HG03442 (cell line): ENCODE results near the gene CRIM1.

Experiments used
- ATAC-seq: cut with Tn5 transposase; IDR thresholded peaks from one replicate; pipeline ENCODE4 v1.9.1; 2021; ENCODE audit warnings: mild to moderate bottlenecking, moderate library complexity; ENCODE audit not compliant: unreplicated experiment

The CRIM1 gene

GRCh38 chr2:36568516-36569246 lies 213.1 kb downstream of the CRIM1 start:
- ATAC-seq = no peak

DNA sequence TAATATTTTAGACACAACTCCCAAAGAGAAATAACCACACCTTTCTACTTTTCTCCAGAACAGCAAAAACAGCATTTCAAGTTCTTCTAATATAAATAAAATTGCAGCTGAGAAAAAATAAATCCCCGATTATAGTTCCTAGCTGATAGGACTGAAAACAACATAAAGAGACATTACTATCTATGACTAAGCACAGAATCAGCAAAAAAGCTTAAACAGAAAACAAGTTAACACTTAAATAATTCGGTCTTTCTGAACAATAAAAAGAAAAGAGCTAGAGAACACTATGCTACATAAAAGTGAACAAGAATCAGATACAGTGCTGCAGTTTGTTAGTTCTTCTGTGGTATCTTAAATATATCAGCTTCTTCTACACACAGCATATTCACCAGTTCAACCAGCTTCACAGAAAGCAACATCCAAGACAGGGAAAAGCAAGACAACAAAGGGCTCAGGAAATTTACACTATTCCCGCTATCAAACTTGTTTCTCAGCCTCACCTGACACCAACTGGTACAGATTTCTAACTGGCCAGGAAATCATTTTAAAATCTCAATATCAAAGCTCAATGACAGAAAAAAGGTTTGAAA lies 213.8 kb downstream of the CRIM1 start:
- ATAC-seq = no peak

DNA sequence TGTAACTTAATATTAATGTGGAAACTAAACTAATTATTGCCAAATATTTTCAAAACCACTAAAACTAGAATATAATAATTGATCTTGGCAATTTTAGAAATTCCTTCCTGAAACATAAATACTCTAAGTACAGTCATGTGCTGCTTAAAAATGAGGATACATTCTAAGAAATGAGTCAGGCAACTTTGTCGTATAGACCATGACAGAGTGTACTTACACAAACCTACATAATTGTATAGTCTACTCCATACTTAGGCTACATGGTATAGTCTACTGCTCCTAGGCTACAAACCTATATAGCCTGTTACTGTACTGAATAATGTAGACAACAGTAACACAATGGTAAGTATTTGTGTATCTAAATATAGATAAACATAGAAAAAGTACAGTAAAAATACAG lies 214.8 kb downstream of the CRIM1 start:
- no peak for ATAC-seq

DNA sequence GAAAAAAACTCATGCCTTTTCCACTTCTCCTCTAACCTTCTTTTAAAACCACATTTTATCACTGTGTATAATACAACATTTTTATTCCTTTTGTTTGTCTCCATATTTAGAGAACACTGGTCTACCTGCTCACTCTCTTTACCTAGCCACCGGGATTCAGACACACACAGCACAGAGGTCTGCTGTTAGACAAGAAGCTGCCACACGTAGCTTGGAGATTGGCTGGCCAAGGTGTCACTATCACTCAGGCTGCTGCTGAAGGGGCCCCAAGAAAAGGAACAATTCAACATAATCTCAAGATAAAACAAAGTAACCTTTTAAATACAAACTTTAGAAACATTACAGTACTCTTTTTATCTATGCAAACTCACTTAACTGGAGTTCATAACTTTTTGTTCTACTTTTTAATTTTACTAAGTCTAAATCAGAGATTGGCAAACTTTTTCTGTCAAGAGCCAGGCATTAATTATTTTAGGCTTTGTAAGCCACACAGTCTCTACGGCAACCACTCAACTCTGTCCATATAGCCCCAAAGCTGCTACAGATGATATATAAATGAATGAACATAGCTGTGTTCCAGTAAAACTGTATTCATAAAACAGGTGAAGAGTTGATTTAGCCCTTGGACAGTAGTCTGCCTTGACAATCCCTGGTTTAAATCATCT lies 216.6 kb downstream of the CRIM1 start:
- no peak for ATAC-seq

DNA sequence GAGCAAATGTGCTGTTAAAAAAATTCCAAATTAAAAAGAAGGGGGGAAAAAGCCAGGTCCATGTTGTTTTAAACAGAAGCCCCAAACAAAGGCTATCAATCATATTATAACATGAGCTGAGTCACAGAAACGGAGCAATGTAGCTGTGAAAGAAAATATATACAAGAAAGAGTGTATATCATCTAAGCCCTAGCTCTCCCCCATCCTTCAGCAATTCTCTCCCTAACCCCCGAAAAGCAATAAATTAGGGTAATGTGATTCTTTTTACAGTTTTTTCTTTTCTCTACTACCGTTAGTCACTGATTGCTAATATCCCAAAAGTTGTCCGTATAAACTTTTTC lies 217.1 kb downstream of the CRIM1 start:
- no peak for ATAC-seq

GRCh38 chr2:36573165-36573564 lies 217.6 kb downstream of the CRIM1 start:
- ATAC-seq = no peak

- ATAC-seq = no peak
Observed at GRCh38 chr2:36574560-36574959, 219.0 kb downstream of the CRIM1 start.

GRCh38 chr2:36577884-36578283 lies 222.3 kb downstream of the CRIM1 start:
- no peak for ATAC-seq

DNA sequence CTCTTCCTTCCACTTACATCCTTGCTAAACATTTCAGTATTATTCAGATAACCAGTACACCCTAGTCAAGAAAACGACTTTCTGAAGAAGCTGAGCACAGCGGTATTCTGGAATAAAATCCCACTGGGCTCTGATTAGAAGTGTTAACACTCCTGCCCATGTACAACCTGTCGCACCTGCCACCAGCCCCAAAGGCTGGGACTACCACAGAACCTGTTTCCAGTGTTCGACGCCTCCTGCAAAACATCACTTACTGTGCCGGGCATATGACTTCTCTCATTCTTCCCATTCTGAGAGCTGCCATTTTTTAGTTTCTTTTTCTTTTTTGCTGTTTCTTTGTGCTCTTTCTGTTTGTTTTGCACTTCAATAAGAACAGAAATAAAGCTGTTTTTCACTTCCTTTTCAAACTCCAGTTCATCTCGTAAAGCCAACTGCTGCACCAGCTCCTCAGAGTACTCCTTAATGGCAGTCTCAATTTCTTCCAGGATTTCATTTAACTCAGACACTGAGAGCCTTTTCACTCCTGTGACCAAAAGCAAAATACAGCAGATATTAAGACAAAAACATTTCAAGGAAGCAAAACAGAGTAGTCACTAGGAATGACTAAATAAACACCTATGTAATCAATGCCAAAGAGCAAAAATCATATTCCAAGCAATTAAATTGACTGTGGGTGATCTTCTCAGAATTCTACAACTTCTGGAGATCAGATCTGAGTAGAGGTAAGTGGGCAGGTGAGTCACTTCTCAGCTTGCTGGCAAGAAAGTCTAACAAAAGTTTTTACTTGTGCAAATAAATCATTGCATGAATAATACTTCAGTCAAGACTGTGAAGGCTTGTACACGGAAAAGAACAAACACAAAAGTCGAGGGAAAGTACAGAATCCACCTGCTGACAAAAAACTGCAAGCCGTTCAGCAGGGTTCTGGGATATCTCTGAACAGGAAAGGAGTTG lies 223.0 kb downstream of the CRIM1 start:
- no peak for ATAC-seq

DNA sequence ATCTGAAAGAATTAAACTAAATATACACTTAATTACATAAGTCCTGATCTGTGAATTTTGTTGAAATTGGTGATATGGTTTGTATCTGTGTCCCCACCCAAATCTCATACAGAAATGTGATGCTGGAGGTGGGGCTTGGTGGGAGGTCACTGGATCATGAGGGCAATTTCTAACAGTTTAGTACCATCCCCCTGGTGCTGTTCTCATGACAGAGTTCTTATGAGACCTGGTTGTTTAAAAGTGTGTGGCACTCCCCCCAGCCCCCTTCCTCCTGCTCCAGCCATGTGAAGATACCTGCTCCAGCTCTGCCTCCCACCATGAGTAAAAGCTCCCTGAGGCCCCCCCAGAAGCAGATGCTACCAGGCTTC lies 223.7 kb downstream of the CRIM1 start:
- ATAC-seq = no peak

DNA sequence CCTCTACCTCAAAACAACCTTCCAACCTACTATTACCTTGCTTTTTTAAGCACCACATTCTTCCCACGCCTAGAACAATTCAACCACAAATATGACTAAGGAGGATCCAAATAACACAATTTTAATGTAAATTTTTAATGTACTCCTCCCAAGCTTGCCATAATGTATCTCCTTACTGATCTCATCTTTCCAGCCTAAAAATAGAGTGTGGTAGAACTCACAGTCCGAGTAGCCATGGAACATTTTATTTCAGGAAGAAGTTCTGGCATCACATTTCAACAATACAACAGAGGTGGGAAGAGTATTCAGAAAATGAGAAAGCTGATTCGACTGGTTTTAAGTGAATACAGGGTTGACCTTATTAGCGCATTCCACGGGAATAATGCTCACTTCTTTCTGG lies 227.0 kb downstream of the CRIM1 start:
- no peak for ATAC-seq

DNA sequence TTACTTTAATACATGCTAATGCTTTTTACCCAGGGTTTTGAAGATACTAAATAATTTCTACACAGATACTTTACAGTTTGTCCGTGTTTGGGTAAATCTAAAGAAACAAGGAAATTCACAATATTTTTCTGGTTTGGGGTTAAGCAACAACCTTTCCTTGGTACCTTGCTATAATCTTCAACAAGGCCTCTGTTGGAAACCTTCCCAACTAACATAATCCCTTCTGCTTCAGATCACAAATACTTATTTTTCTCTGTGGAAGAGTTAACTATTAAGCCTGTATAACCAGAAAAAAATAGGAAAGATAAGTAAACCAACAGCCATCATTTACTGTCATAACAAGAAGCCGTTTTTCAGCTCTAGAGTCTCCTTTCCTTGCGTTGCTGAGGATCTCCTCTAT lies 227.4 kb downstream of the CRIM1 start:
- ATAC-seq = no peak

GRCh38 chr2:36584148-36584794 lies 228.7 kb downstream of the CRIM1 start:
- ATAC-seq = no peak

- ATAC-seq = no peak
Observed at GRCh38 chr2:36586672-36587071, 231.1 kb downstream of the CRIM1 start.

DNA sequence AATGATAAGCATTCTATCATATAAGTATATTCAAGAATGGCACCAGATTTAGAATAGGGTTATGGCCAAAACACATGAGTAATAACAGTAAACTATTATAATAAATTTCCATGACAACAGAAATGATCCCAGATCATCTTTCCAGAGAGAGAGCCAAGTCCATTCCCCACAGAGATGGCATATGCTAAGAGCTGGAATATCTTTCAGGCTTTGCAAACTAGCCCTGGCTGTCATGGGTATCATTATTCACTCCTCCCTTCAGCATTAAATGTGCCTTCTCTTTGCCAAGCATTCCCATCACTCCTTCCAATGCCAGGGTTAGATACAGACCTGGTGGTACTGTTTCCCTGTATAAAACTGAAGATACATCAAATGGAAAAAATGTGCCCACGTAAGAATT lies 231.5 kb downstream of the CRIM1 start:
- ATAC-seq = no peak

- no peak for ATAC-seq
Observed at GRCh38 chr2:36587556-36587955, 232.0 kb downstream of the CRIM1 start.

DNA sequence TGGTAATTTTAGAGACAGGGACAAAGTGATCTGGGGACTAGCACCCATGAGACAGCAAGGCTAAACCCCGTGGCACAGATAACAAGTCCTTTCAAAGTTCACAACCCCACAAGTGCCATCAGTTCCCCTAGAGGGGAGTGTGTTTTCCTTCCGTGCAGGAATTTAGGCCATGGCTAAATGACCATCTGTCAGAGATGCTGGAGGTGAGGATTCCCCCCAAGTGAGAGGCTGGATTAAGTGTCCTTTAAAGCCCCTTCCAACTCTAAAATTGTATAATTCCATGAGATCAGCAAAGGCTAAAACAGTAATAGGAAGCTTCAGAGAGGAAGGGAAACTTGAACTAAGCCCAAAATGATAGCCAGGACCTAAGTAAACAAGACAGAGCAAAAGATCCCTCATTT lies 233.7 kb downstream of the CRIM1 start:
- ATAC-seq = no peak

DNA sequence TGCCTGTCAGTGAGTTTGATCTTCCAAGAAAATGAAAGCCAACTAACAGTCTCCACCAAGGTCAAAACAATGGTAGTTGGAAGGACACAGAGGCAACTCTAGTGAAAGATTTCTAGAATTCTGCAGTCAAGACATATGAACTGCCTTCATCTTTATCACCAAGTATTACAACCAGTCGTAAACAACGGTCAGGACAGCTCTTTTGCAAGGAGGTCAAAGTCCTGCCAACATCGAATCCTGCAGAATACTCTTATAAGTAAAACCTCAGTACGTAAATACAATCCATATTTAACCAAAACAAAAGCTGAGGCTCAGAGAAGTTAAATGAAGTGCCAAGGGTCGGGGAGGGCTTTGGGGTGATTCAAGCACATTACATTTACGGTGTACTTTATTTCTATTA lies 239.3 kb downstream of the CRIM1 start:
- no peak for ATAC-seq

DNA sequence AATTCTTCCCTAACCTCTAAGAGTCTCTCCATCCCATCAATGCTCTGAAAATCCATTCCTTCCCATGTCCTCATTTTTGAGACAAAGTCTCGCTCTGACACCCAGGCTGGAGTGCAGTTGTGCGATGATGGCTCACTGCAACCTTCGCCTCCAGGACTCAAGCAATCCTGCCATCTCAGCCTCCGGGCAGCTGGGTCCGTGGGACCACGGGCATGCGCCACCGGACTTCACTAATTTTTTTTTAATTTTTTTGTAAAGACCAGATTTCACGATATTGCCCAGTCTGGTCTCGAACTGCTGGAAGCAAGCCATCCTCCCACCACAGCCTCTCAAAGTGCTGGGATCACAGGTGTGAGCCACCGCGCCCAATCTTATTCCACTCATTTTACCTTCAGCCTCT lies 240.8 kb downstream of the CRIM1 start:
- ATAC-seq = no peak

DNA sequence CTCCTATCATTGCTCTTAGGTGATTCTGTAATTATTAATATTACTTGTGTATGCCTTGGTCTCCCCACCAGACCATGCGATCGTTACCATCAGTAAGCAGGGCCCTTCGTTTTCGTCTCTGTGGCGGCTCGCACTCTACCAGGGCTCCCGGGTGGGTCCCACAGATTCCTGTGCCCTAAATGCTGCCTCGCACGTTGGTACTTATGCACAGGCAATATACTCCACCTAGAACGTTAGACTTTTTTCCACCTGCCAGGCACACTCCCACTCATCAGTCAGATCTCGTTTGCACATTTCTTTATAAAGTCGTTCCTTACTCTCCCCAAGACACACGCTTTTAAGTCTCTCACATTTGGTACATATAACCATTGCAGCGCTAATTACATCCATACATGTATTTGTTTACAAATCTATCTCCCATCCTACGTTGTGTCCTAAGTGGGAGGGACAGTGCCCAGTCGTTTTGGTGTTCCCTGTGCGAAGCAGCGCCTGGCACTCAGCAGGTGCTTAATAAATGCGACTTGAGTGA lies 241.5 kb downstream of the CRIM1 start:
- ATAC-seq = no peak
